GM23248 (cell line): Measurements from ENCODE around the gene GPLD1. TPM values are rescaled to one million over a fixed set of nuclear protein-coding genes. Genes with fewer than 3 reads are reported as not detected.

ENCODE experiments used
- DNase-seq: peaks from one replicate; pipeline ENCODE4 v3.0.0-alpha.2; 2015
- H2AFZ ChIP-seq: fragments of 200-600 bp; sonication (generic); 2 replicates; pipeline ENCODE4 v1.6.1; 2016; ENCODE audit warnings: antibody characterized with exemption
- H3F3A ChIP-seq: fragments of 200-600 bp; sonication (generic); 2 replicates; pipeline ENCODE4 v1.6.1; 2016; ENCODE audit warnings: mild to moderate bottlenecking, antibody characterized with exemption, mixed run types; ENCODE audit not compliant: insufficient read depth
- H3K27ac ChIP-seq: fragments of 200-600 bp; sonication (generic); 2 replicates; pipeline ENCODE4 v1.5.1; 2016; ENCODE audit warnings: mild to moderate bottlenecking
- H3K27me3 ChIP-seq: fragments of 200-600 bp; sonication (generic); replicated peaks from 2 replicates; pipeline ENCODE4 v1.6.1; 2016; ENCODE audit warnings: mild to moderate bottlenecking; ENCODE audit not compliant: insufficient read depth
- H3K36me3 ChIP-seq: fragments of 200-600 bp; sonication (generic); 2 replicates; pipeline ENCODE4 v1.6.1; 2016; ENCODE audit warnings: low read depth, mild to moderate bottlenecking
- H3K4me1 ChIP-seq: fragments of 200-600 bp; sonication (generic); 2 replicates; pipeline ENCODE4 v1.6.1; 2016; ENCODE audit warnings: mild to moderate bottlenecking; ENCODE audit not compliant: insufficient read depth
- H3K4me2 ChIP-seq: fragments of 200-600 bp; sonication (generic); one replicate; pipeline ENCODE4 v1.6.1; 2016; ENCODE audit warnings: mild to moderate bottlenecking; ENCODE audit not compliant: unreplicated experiment
- H3K4me3 ChIP-seq: fragments of 200-600 bp; sonication (generic); 2 replicates; pipeline ENCODE4 v1.5.1; 2016; ENCODE audit warnings: mild to moderate bottlenecking
- H3K79me2 ChIP-seq: fragments of 200-600 bp; sonication (generic); 2 replicates; pipeline ENCODE4 v1.6.1; 2016; ENCODE audit warnings: mild to moderate bottlenecking; ENCODE audit not compliant: insufficient read depth
- H3K9ac ChIP-seq: fragments of 200-600 bp; sonication (generic); 2 replicates; pipeline ENCODE4 v1.6.1; 2016; ENCODE audit warnings: mild to moderate bottlenecking
- H3K9me2 ChIP-seq: fragments of 200-600 bp; sonication (generic); 2 replicates; pipeline ENCODE4 v1.6.1; 2016; ENCODE audit warnings: mixed run types, mild to moderate bottlenecking, moderate library complexity; ENCODE audit not compliant: insufficient read depth
- H3K9me3 ChIP-seq: fragments of 200-600 bp; sonication (generic); one replicate; pipeline ENCODE4 v1.6.1; 2017; ENCODE audit warnings: low read depth
- H4K20me1 ChIP-seq: fragments of 200-600 bp; sonication (generic); 2 replicates; pipeline ENCODE4 v1.6.0; 2016; ENCODE audit not compliant: insufficient read depth
- EZH2 ChIP-seq: fragments of 200-600 bp; sonication (generic); IDR thresholded peaks from 2 replicates; pipeline ENCODE4 v1.6.1; 2018; ENCODE audit warnings: antibody characterized with exemption, mild to moderate bottlenecking; ENCODE audit not compliant: insufficient read depth, poor library complexity, severe bottlenecking
- EZH2phosphoT487 ChIP-seq: fragments of 200-600 bp; sonication (generic); IDR thresholded peaks from 2 replicates; pipeline ENCODE4 v1.6.1; 2018; ENCODE audit warnings: antibody characterized with exemption, moderate library complexity, mild to moderate bottlenecking, low read depth; ENCODE audit not compliant: insufficient read depth
- WGBS, 2 experiments: methylation state at CpG; one replicate each; pipeline ENCODE4 v1.1.6; 2015 to 2017; ENCODE audit warnings: low lambda C conversion rate in 2 of 2, low coverage in 1 of 2; ENCODE audit errors: missing lambda C conversion rate in 2 of 2; 5-methylcytosine and 5-hydroxymethylcytosine counted together
- in situ Hi-C: fragments of 300-500 bp; cut with MboI; formaldehyde crosslinking; loops from 2 replicates; pipeline ENCODE4 v1.15.0; 2020
- polyA plus RNA-seq: library from polyadenylated mRNA; unstranded; fragments of >200 nt; fragmentation: Nextera tagmentation; extraction: Ambion mirVana; gene quantifications from 2 replicates; pipeline ENCODE4 v1.2.1, GENCODE V29; 2016
- total RNA-seq: library from RNA; depleted of rRNA; stranded (reverse); fragments of >200 nt; shearing (Covaris generic); gene quantifications from 2 replicates; pipeline ENCODE4 v1.2.3, GENCODE V29; 2014

Gene GPLD1
- total and polyA plus RNA-seq, 2 experiments from 2014 or later: 0.09 to 0.97 TPM

DNA sequence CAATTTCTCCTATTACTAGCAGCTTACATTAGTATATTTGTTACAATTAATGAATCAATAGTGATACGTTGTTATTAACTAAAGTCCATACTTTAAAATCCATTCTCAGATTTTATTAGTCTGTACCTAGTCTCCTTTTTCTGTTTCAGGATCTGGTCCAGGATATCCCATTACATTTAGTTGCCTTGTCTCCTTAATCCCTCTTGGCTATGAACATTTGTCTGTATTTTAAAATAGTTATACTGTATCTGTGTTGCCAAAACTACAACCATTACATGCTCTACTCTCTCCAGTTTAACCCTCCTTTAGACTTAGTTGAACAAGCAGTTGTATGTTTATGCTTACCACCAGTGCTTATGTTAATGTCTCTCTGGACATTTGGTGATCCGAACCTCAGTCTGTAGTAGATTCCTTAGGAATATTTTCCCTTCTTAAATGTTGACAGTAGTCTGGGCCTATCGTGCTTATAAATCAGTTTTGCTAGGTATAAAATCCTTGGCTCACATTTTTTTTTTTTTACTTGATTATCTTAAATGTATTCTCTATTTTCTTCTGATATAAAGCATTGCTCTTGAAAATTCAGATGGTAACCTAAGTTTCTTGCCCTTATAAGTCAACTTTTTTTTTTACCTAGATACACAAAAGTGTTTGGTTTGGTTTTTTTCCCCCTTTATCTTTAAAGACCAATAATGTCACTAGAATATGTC, 17.6 kb upstream of the GPLD1 start:
- DNase-seq: no peak
- Histone ChIP-seq H3K9ac (no peak overlapping the region), H3K4me1 (no peaks in the 10 kb centered on the region), H3K36me3 (no peaks in the 10 kb centered on the region), H2AFZ (no peak overlapping the region), H3K27ac (no peak overlapping the region), H3K79me2 (no peaks in the 10 kb centered on the region), H4K20me1 (no peaks in the 10 kb centered on the region), H3K4me2 (no peak overlapping the region), H3F3A (no peaks in the 10 kb centered on the region), H3K9me2 (no peaks in the 10 kb centered on the region), H3K4me3 (no peak overlapping the region), H3K27me3 (no peaks in the 10 kb centered on the region), H3K9me3 (no peaks in the 10 kb centered on the region)
- in situ Hi-C loops: no loop called here
- 62 to 68% methylated on average over 3 of the region's 3 CpGs for WGBS, 2 experiments
- TF ChIP-seq EZH2phosphoT487: no peak

DNA sequence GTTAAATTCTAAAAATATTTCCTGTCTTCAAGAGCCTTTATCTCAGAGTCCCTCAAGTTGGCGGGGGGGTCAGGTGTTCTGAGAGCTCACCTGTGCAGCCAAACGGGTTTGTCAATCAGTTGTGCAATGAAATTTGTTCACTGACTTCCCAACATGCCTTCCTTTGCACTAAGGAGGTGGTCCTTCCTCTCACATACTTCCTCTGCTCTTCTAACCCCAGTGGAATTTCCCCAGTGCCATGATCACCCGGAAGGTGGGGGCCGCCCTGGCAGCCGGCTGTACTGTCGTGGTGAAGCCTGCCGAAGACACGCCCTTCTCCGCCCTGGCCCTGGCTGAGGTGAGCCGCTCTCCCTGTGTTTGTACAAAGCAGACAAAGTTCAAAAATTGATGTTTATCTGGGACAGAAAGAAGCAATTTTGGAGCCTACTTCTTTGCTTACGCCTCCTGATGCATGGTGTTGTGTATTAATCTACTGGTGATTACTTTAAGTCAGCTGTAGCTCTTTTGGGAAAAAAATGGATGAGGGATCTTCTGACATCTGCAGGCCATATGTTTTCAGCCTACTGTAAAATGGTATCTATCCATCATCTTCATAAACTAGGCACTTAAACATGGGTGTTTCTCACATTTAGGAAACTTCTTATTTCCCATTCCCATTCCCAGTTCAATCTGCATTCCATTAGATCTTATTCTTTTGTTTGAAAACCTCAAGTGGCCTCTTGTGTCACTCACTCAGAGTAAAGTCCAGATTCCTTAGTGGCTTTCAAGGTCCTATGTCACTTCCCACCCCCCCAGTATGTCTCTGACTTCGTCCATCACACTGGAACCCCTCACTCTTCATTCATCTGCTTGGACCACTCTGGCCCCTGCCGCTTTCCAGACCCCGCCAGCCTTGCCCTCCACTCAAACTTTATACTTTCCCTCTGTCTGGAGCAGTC, 15.5 kb upstream of the GPLD1 start:
- Histone ChIP-seq H3K4me1 (no peaks in the 10 kb centered on the region), H3K27ac (no peak overlapping the region), H3F3A (no peaks in the 10 kb centered on the region), H3K4me2 (no peak overlapping the region), H3K9me2 (no peaks in the 10 kb centered on the region), H3K9ac (no peak overlapping the region), H3K4me3 (no peak overlapping the region), H4K20me1 (no peaks in the 10 kb centered on the region), H3K27me3 (no peaks in the 10 kb centered on the region), H3K36me3 (no peaks in the 10 kb centered on the region), H2AFZ (no peak overlapping the region), H3K79me2 (no peaks in the 10 kb centered on the region), H3K9me3 (no peaks in the 10 kb centered on the region)
- in situ Hi-C loops: no loop called here
- WGBS, 2 experiments: 83 to 85% methylated on average over 14 of the region's 14 CpGs
- DNase-seq: no peak
- no peak for TF ChIP-seq EZH2
- no peak for TF ChIP-seq EZH2phosphoT487

DNA sequence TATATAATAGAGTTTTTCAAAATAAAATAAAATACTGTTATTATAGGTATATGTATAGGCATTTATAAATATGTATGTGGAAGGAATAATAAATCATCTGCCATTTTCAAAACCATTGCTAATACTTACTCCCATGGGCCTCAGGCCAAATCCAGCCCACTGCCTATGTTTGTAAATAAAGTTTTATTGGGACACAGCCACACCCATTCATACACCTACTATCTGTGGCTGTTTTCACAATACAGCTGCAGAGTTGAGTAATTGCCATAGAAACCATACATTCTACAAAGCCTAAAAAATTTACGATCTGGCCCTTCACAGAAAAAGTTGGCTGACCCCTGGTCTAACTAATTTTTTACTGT, 14.9 kb upstream of the GPLD1 start:
- no peaks in the 10 kb centered on the region for H4K20me1 ChIP-seq
- TF ChIP-seq EZH2: no peak
- TF ChIP-seq EZH2phosphoT487: no peak
- H3K79me2 ChIP-seq: no peaks in the 10 kb centered on the region
- H3K27me3 ChIP-seq: no peaks in the 10 kb centered on the region
- no peaks in the 10 kb centered on the region for H3K9me3 ChIP-seq
- H3K4me3 ChIP-seq: no peak overlapping the region
- no peak overlapping the region for H3K27ac ChIP-seq
- H3K36me3 ChIP-seq: no peaks in the 10 kb centered on the region
- no peak overlapping the region for H2AFZ ChIP-seq
- H3K4me1 ChIP-seq: no peaks in the 10 kb centered on the region
- 88 to 100% methylated on average over 1 of the region's 1 CpG for WGBS, 2 experiments
- DNase-seq: no peak
- H3K4me2 ChIP-seq: no peak overlapping the region
- no peaks in the 10 kb centered on the region for H3K9me2 ChIP-seq
- H3K9ac ChIP-seq: no peak overlapping the region
- H3F3A ChIP-seq: no peaks in the 10 kb centered on the region
- in situ Hi-C loops: no loop called here

DNA sequence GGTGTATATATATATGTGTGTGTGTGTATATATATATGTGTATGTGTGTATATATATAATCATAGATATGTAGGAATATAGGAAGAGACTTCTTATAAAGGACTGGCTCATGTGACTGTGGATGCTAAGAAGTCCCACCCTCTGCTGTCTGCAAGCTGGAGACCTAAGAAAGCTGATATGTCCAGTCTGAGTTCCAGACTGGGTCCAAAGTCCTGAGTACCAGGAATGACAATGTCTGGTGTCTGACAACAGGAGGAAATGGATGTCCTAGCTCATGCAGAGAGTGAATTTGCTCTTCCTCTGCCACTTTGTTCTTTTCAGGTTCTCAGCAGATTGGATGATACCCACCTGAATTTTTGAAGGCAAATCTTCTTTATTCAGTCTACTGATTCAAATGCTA, 12.5 kb upstream of the GPLD1 start:
- DNase-seq: no peak
- TF ChIP-seq EZH2phosphoT487: no peak
- no peaks in the 10 kb centered on the region for H3F3A ChIP-seq
- H3K9me2 ChIP-seq: no peaks in the 10 kb centered on the region
- H4K20me1 ChIP-seq: no peaks in the 10 kb centered on the region
- H3K4me2 ChIP-seq: no peak overlapping the region
- H3K27me3 ChIP-seq: no peaks in the 10 kb centered on the region
- no peak overlapping the region for H3K27ac ChIP-seq
- in situ Hi-C loops: no loop called here
- H3K9ac ChIP-seq: no peak overlapping the region
- H3K79me2 ChIP-seq: no peaks in the 10 kb centered on the region
- no peaks in the 10 kb centered on the region for H3K9me3 ChIP-seq
- no peak overlapping the region for H2AFZ ChIP-seq
- no peaks in the 10 kb centered on the region for H3K36me3 ChIP-seq
- no peaks in the 10 kb centered on the region for H3K4me1 ChIP-seq
- no peak overlapping the region for H3K4me3 ChIP-seq
